ENCODE measurements around the gene ADAM20. TPM values are rescaled to one million over a fixed set of nuclear protein-coding genes. Genes with fewer than 3 reads are reported as not detected.
A peak's percentile ranks its signal among the peaks of the same experiment; 100 is the strongest.

Gene ADAM20
- not detected for polyA plus RNA-seq (ENCODE audit: low read depth in 6 of 6)

GRCh38 chr14:70534904-70535303 is at the start of gene ADAM20:
ADAM20 (minus strand) TSS chr14:70535004; CDS start chr14:70524757, 10,247 bp downstream.
- ATAC-seq (ENCODE audit: low read depth in 2 of 2) (no peak), DNase-seq (no peak)
- H3K4me1 Mint-ChIP-seq, result peaks cover 5 to 8% (median 7%) of the 10 kb centered on the region in 3 donors
- no peak within 1 kb of the TSS for H3K4me3 Mint-ChIP-seq
- peak within 1 kb of the TSS in 1 of 6 donors; percentile 16 for H3K27ac Mint-ChIP-seq
- H3K9me3 Mint-ChIP-seq, result peaks cover 0 to 23% (median 14%) of the 10 kb centered on the region in 7 donors
- H3K36me3 Mint-ChIP-seq, result peaks cover 37 to 38% of the 10 kb centered on the region in 2 donors
- no peaks in the 10 kb centered on the region for H3K27me3 Mint-ChIP-seq

- no peak for DNase-seq
- H3K27ac Mint-ChIP-seq, result peak overlapping the region in 2 of 6 donors; percentile 22 to 31
- H3K4me1 Mint-ChIP-seq, result peaks cover 0 to 7% (median 7%) of the 10 kb centered on the region in 3 donors
- no peaks in the 10 kb centered on the region for H3K27me3 Mint-ChIP-seq
- H3K36me3 Mint-ChIP-seq, result peaks cover 38 to 45% of the 10 kb centered on the region in 2 donors
- H3K4me3 Mint-ChIP-seq, result no peak overlapping the region
- ATAC-seq (ENCODE audit: low read depth in 2 of 2), result no peak
- H3K9me3 Mint-ChIP-seq, result peaks cover 0 to 4% (median 0%) of the 10 kb centered on the region in 7 donors
These were observed 42.1 kb upstream of the ADAM20 start for GRCh38 chr14:70576891-70577290.

- H3K4me1 Mint-ChIP-seq, result peaks cover 8 to 36% (median 12%) of the 10 kb centered on the region in 3 donors
- no peak overlapping the region for H3K4me3 Mint-ChIP-seq
- no peak overlapping the region for H3K27ac Mint-ChIP-seq
These were observed 38.2 kb upstream of the ADAM20 start for GRCh38 chr14:70573050-70573449.

GRCh38 chr14:70571139-70571538 is 36.3 kb upstream of the ADAM20 start:
- Mint-ChIP-seq H3K27me3 (no peaks in the 10 kb centered on the region), H3K4me1 (peaks cover 7 to 39% (median 8%) of the 10 kb centered on the region in 3 donors), H3K9me3 (peaks cover 0 to 8% (median 5%) of the 10 kb centered on the region in 7 donors), H3K27ac (no peak overlapping the region), H3K4me3 (no peak overlapping the region), H3K36me3 (peaks cover 44 to 50% of the 10 kb centered on the region in 2 donors)
- no peak for ATAC-seq (ENCODE audit: low read depth in 2 of 2)
- no peak for DNase-seq

More at GRCh38 chr14:70573050-70573449, 38.2 kb upstream of the ADAM20 start:
- H3K9me3 Mint-ChIP-seq, result peaks cover 0 to 4% (median 2%) of the 10 kb centered on the region in 7 donors
- ATAC-seq (ENCODE audit: low read depth in 2 of 2), result no peak
- H3K36me3 Mint-ChIP-seq, result peaks cover 35 to 50% of the 10 kb centered on the region in 2 donors
- no peak for DNase-seq
- no peaks in the 10 kb centered on the region for H3K27me3 Mint-ChIP-seq

GRCh38 chr14:70567791-70568190 is 33.0 kb upstream of the ADAM20 start:
- no peaks in the 10 kb centered on the region for H3K27me3 Mint-ChIP-seq
- H3K27ac Mint-ChIP-seq, result no peak overlapping the region
- peaks cover 12 to 32% (median 14%) of the 10 kb centered on the region in 7 donors for H3K9me3 Mint-ChIP-seq
- H3K4me3 Mint-ChIP-seq, result no peak overlapping the region
- DNase-seq (no peak), ATAC-seq (ENCODE audit: low read depth in 2 of 2) (no peak)
- H3K4me1 Mint-ChIP-seq, result peaks cover 7 to 39% (median 8%) of the 10 kb centered on the region in 3 donors
- peaks cover 66 to 71% of the 10 kb centered on the region in 2 donors for H3K36me3 Mint-ChIP-seq

GRCh38 chr14:70563869-70564268 is 29.1 kb upstream of the ADAM20 start:
- Mint-ChIP-seq H3K27ac (peak overlapping the region in 1 of 6 donors; percentile 54), H3K27me3 (no peaks in the 10 kb centered on the region), H3K36me3 (peaks cover 70 to 79% of the 10 kb centered on the region in 2 donors), H3K4me1 (peaks cover 0 to 6% (median 3%) of the 10 kb centered on the region in 3 donors), H3K9me3 (peaks cover 18 to 52% (median 33%) of the 10 kb centered on the region in 7 donors), H3K4me3 (no peak overlapping the region)
- DNase-seq, result no peak
- ATAC-seq (ENCODE audit: low read depth in 2 of 2), result no peak

GRCh38 chr14:70563417-70563816 is 28.6 kb upstream of the ADAM20 start:
- no peak overlapping the region for H3K4me3 Mint-ChIP-seq
- ATAC-seq (ENCODE audit: low read depth in 2 of 2) (no peak), DNase-seq (no peak)
- H3K4me1 Mint-ChIP-seq, result peaks cover 0 to 6% (median 3%) of the 10 kb centered on the region in 3 donors
- peaks cover 72 to 79% of the 10 kb centered on the region in 2 donors for H3K36me3 Mint-ChIP-seq
- H3K27me3 Mint-ChIP-seq, result no peaks in the 10 kb centered on the region
- H3K27ac Mint-ChIP-seq, result peak overlapping the region in 1 of 6 donors; percentile 54
- H3K9me3 Mint-ChIP-seq, result peaks cover 18 to 52% (median 33%) of the 10 kb centered on the region in 7 donors

GRCh38 chr14:70558356-70558755 is 23.6 kb upstream of the ADAM20 start:
- peaks cover 9 to 29% (median 21%) of the 10 kb centered on the region in 7 donors for H3K9me3 Mint-ChIP-seq
- no peak overlapping the region for H3K27ac Mint-ChIP-seq
- DNase-seq (no peak), ATAC-seq (ENCODE audit: low read depth in 2 of 2) (no peak)
- peaks cover 38 to 45% of the 10 kb centered on the region in 2 donors for H3K36me3 Mint-ChIP-seq
- H3K4me3 Mint-ChIP-seq, result no peak overlapping the region
- peaks cover 0 to 7% (median 0%) of the 10 kb centered on the region in 3 donors for H3K4me1 Mint-ChIP-seq
- no peaks in the 10 kb centered on the region for H3K27me3 Mint-ChIP-seq

- peaks cover 0 to 6% (median 3%) of the 10 kb centered on the region in 7 donors for H3K9me3 Mint-ChIP-seq
- no peak for ATAC-seq (ENCODE audit: low read depth in 2 of 2)
- DNase-seq, result no peak
- H3K36me3 Mint-ChIP-seq, result peaks cover 14 to 22% of the 10 kb centered on the region in 2 donors
- H3K4me3 Mint-ChIP-seq, result no peak overlapping the region
- H3K4me1 Mint-ChIP-seq, result peaks cover 0 to 7% (median 0%) of the 10 kb centered on the region in 3 donors
- H3K27ac Mint-ChIP-seq, result peak overlapping the region in 1 of 6 donors; percentile 20
- H3K27me3 Mint-ChIP-seq, result no peaks in the 10 kb centered on the region
These were observed 21.1 kb upstream of the ADAM20 start for GRCh38 chr14:70555890-70556289.

GRCh38 chr14:70538087-70538486 is 3.3 kb upstream of the ADAM20 start:
- Mint-ChIP-seq H3K27ac (peak overlapping the region in 2 of 6 donors; percentile 21 to 27), H3K4me1 (peaks cover 5 to 8% (median 7%) of the 10 kb centered on the region in 3 donors), H3K27me3 (no peaks in the 10 kb centered on the region), H3K9me3 (peaks cover 0 to 4% (median 3%) of the 10 kb centered on the region in 7 donors), H3K4me3 (no peak overlapping the region), H3K36me3 (peaks cover 13 to 22% of the 10 kb centered on the region in 2 donors)
- ATAC-seq (ENCODE audit: low read depth in 2 of 2), result no peak
- DNase-seq, result no peak

GRCh38 chr14:70536830-70537229 is 2.0 kb upstream of the ADAM20 start:
- Mint-ChIP-seq H3K4me3 (no peak overlapping the region), H3K9me3 (peaks cover 0 to 16% (median 11%) of the 10 kb centered on the region in 7 donors), H3K4me1 (peaks cover 5 to 8% (median 7%) of the 10 kb centered on the region in 3 donors), H3K36me3 (peaks cover 25 to 28% of the 10 kb centered on the region in 2 donors), H3K27ac (no peak overlapping the region), H3K27me3 (no peaks in the 10 kb centered on the region)
- ATAC-seq (ENCODE audit: low read depth in 2 of 2) (no peak), DNase-seq (no peak)

GRCh38 chr14:70530417-70530816 is 4.4 kb downstream of the ADAM20 start:
- Mint-ChIP-seq H3K27me3 (no peaks in the 10 kb centered on the region), H3K36me3 (peaks cover 26 to 41% of the 10 kb centered on the region in 2 donors), H3K9me3 (peaks cover 0 to 23% (median 12%) of the 10 kb centered on the region in 7 donors), H3K4me3 (no peak overlapping the region), H3K4me1 (no peaks in the 10 kb centered on the region), H3K27ac (no peak overlapping the region)
- no peak for ATAC-seq (ENCODE audit: low read depth in 2 of 2)
- no peak for DNase-seq

GRCh38 chr14:70527501-70528105 is 7.2 kb downstream of the ADAM20 start:
- no peak for DNase-seq
- H3K27me3 Mint-ChIP-seq, result no peaks in the 10 kb centered on the region
- peak overlapping the region in 1 of 6 donors; percentile 8 for H3K27ac Mint-ChIP-seq
- no peak overlapping the region for H3K4me3 Mint-ChIP-seq
- H3K4me1 Mint-ChIP-seq, result no peaks in the 10 kb centered on the region
- peaks cover 35 to 53% of the 10 kb centered on the region in 2 donors for H3K36me3 Mint-ChIP-seq
- H3K9me3 Mint-ChIP-seq, result peaks cover 0 to 15% (median 6%) of the 10 kb centered on the region in 7 donors
- no peak for ATAC-seq (ENCODE audit: low read depth in 2 of 2)

- Mint-ChIP-seq H3K27ac (no peak overlapping the region), H3K9me3 (peaks cover 2 to 6% (median 4%) of the 10 kb centered on the region in 7 donors), H3K4me1 (no peaks in the 10 kb centered on the region), H3K4me3 (no peak overlapping the region), H3K36me3 (peaks cover 31 to 44% of the 10 kb centered on the region in 2 donors), H3K27me3 (no peaks in the 10 kb centered on the region)
- no peak for DNase-seq
- no peak for ATAC-seq (ENCODE audit: low read depth in 2 of 2)
These were observed 9.1 kb downstream of the ADAM20 start for GRCh38 chr14:70525691-70526090.

Data from naive B cell (primary cell).